HG03460 (cell line): ENCODE results near the gene TRIM3.

Source experiments
- ATAC-seq: cut with Tn5 transposase; IDR thresholded peaks from one replicate; pipeline ENCODE4 v1.9.1; 2021; ENCODE audit not compliant: unreplicated experiment

Gene TRIM3

GRCh38 chr11:6481012-6481923 lies 7.5 kb upstream of the TRIM3 start, which contains the start of the genes ARFIP2 and TIMM10B:
Gene ARFIP2, minus strand, starts transcription at chr11:6481331. Its CDS starts 910 bp downstream, at chr11:6480421.
Gene TIMM10B, plus strand, starts transcription at chr11:6481501. Its CDS starts 16 bp downstream, at chr11:6481517.
- ATAC-seq = peak; percentile 99

DNA sequence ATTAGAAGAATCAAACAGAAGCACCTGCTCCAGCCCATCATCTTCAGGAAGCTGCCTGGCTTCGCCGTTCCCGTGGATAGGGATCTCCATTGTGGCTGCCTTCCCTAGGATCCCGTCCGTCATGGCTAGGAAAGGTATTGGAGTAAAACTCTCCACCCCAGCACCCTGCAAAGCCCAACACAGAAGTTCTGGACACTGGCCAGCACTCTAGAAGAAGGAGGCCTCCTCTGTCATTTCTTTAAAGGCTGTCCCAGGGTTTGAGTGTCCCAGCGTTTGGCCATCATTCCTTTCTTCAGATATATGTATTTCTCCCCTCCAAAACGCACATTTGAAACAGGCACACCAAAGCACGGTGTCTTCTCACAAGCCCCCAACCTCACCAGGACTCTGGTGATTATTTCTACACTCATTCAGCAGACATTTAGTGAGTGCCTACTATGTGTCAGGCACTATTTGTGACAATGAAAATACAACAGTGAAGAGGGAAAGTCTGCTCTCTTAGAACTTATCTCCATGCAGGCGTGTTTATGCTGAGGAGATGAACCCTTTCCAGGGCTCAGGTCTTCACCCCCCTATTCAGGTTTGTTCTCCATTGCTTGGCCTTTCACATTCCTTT lies 6.7 kb upstream of the TRIM3 start:
- no peak for ATAC-seq

- no peak for ATAC-seq
Observed at GRCh38 chr11:6476571-6476970, 2.8 kb upstream of the TRIM3 start.

DNA sequence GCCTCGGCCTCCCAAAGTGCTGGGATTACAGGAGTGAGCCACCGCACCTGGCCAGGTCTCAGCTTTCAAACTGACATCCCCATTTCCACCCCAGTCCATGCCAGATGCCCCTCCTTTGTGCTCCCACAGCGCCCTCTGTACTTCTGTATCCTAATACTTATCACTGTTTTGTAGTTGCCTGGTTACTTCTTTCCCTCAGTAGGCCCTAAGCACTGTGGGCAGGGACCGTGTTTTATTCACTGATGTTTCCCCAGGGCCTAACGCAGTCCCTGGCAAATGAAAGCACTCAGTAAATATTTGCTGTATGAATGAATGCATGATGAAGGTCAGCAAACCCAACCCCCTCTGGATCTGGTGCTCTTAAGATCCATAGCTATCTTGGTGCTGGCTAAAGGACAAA lies 2.2 kb upstream of the TRIM3 start:
- ATAC-seq = no peak

DNA sequence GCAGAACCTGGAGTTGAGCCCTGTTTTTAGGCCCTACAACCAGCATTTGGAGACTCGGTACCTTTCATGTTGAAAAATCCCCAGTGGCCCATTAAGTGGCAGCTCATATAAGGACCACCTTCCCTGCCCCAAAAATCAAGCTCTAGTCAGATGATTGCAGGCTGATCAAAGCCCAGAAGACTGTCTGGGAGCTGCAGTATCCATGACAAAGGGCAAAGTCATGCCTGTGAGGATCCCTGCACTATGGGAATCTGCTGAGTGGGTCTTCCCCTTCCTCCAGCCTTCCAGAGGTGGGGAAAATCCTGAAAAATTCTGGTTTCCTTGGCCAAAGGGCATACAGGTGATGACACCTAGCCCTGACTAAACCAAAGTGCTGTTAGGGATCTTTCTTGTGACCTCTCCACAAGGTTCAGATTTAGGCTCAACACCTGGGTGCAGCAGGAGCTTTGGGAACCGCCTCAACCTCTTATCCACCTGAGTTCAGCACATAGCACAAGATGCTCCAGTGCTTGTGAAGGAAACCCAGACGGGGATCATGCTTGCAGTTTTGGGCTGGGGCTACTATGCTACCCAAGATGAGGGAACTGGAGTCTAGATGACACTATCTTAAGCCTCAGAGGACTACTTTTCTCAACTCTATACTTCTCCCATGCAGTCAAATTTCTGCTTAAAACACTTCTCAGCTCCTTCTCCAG lies 1.2 kb upstream of the TRIM3 start:
- ATAC-seq = no peak

DNA sequence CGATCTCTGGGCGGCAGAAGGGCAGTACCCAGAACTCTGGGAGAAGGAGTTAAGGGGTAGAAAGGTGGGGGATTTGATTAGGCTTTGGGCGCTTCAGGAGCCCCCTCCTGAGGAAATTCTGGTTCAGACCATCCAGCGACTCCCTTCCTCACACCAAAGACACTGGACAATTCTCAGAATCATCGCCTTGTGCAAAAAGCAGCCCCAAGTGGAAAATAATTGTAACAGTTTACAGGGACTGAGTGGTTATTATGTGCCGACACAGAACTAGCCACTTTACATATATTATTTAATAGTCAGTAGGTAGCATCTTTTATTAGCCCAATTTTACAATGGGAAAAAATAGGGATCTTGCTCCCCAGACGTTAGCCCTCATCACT lies 662 bp upstream of the TRIM3 start:
- no peak for ATAC-seq

DNA sequence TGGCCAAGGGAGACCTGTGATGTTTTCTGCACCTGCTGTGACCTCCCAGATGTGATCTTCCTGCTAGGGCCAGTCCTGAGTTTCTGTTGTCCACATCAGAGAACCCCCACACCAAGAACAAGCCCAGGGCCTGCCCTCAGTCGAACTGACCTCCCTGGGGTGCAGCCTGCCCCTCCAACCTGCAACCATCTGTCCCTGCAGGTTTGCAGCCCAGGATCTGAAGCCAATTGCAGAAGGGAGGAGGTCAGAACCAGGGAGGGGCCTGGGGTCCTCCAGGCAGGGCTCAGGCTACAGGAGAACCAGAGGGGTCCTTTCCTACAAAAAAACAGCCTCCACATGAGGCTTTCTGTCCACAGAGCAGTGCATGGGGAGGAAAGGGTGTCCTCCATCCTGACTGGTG lies 807 bp downstream of the TRIM3 start:
- no peak for ATAC-seq

DNA sequence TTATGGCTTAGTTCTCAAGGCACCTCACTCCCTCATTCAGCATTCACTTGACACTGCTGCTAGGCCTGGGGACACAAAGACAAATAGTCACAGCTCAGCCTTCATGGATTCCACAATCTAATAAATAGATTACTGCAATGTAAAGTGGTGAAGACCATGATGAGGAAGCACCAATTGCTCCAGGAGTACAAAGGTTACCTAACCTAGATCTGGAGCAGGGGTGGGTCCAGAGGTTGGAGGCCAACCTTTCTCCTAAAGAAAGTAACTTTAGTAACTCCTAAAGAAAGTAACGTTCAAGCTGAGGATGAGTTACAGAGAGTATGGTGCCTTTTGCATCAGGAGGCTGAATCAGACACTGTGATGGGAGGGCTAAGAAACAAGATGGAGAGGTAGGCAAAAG lies 4.1 kb downstream of the TRIM3 start:
- no peak for ATAC-seq

- ATAC-seq = peak; percentile 59
Observed at GRCh38 chr11:6468712-6469495, 4.8 kb downstream of the TRIM3 start.

- no peak for ATAC-seq
Observed at GRCh38 chr11:6459099-6459450, 14.7 kb downstream of the TRIM3 start.

DNA sequence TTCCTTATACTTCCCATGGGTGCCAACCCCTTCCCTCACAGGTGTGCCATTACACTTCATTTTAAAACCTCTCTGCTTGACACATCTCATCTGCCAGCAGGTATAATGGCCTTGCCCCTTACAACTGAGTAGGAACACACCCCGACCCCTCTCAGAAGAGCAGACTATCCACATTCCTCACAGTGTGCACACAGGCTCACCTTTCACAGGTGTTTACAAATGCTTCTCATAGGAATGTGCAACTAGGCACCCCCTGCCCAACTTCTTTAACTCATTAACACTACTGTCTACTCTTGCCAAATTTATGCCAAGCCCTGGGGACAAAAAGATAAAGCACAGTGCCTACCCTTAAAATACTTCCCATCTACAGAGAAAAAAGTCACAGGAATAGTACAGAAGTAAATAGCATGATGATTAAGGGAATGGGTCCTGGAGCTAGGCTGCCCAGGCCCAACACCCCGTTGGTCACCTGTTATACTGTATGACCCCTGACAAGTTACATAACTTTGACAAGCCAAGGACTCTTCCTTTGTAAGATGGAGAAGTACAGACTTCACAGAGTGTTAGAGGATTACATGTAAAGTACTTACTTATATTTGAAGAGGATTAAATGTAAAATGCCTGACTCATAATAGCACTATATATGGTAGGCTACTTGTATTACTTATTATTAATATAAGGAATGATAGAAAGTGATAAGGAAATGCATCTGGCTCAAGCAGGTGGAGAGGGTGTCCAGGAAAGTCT lies 15.2 kb downstream of the TRIM3 start:
- no peak for ATAC-seq

DNA sequence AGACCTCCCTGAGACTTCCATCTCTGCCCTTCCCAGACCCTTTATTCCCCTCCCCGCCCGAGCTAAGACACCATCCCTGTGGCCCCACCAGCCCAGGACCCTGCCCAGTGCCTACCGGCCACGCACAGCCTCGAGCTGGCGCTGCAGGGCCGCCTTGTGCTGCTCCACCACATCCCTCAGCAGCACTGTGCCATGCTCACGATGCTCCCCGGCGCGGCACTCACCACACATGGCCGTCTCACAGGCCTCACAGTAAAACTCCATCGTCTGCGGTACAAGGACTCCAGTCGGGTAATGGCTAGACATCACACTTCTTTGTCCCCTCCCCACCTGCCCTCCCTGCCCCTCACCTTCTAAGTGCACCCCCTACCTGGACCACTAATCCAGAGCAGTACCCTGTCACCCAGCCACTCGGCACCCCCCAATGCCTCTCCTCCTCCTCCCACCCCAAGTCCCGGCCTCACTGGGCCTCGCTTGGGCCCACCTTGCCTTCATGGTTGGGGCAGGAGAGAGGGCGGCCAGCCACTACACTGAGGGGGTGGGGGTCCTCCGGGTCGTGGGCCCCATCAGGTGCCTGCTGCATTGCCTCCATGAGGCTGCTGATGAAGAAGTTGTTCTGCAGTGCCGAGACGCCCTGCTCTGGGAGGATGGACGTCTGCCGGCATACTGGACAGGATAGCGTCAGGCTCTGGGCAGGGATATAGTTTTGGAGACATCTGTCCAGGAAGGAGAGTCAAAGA lies 16.0 kb downstream of the TRIM3 start:
- no peak for ATAC-seq

DNA sequence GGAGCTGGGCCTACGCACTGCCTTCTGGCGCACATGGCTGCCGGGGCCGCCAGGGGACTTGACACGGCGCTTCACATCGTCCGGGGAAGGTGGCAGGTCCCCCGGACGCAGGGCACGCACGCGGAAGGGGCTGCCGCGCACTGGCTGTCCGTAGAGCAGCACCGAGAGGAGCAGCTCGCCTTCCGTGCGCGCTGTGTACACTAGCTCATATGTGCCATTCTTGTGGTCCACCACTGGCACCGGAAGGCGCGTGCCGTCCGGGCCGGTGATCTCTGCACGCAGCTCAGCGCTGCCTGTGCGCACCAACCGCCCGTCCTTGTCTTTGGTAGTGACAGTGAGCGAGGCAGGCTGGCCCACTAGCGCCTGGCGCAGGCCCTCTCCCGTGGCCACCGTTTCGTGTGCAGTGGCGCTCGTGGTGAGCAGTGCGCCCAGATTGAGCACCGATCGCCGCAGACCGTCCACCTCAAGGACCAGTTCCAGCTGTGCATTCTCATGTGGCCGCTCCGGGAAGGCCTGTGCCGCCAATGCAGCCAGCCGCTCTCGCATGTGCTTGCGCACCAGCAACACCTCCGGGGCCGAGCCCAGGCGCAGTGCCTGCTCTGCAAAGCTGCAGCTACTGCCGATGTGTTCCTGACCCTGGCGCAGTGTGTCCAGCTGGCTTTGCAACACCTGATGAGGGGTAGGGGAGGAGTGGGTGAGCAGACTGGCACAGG lies 17.2 kb downstream of the TRIM3 start:
- no peak for ATAC-seq

DNA sequence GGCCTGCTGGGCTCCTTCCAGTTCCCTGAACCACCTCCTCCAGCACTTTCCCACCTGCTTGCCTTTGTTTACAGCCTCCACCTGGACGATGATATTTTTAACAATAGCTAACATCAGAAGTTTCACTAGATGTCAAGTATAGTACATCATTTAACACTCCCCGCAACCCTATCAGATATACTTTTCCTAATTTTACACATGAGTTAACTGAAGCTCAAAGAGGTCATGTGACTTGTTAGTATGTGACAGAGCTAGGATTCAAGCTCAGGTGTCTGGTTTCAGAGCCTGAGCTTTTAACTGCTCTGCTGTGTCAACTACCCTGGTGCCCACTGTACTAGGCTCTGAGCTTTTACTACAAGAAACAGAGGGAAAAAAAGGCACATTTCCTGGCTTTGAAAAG lies 18.7 kb downstream of the TRIM3 start:
- no peak for ATAC-seq

DNA sequence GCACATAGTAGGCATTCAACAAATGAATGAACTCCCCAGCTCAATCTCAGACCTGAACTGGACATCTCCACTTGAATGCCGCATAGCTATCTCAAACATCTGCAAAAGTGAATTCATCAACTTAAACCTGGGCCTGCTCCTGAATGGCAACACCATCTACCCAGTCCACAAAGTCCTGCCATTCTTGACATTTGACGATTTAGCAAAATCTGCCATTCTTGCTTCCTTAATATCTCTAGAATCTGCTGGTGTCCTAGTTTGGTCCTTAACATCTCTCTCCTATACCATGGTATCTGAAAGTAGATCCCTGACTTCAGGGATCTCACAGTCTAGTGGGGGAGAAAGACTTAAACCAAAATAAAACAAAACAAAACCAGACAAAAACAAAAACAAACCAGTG lies 20.6 kb downstream of the TRIM3 start:
- ATAC-seq = no peak

DNA sequence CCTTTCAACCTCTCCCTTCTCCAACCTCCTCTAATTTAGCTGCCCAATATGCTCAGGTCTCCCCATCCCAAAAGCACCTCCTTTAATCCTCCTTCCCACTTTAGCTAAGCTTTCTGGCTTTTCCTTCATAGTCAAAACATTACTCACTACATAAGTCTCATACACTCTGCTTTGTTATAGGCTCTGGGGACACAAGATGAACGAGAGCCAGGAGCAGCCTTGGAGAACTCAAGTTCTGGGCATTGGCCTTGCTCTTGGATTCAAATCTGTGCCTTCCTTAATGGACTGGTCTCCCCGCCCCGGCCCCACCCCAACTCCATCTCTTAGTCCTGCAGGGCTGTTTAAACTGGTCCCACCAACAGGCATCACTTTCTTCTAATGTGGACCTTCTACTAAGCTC lies 21.5 kb downstream of the TRIM3 start:
- no peak for ATAC-seq

DNA sequence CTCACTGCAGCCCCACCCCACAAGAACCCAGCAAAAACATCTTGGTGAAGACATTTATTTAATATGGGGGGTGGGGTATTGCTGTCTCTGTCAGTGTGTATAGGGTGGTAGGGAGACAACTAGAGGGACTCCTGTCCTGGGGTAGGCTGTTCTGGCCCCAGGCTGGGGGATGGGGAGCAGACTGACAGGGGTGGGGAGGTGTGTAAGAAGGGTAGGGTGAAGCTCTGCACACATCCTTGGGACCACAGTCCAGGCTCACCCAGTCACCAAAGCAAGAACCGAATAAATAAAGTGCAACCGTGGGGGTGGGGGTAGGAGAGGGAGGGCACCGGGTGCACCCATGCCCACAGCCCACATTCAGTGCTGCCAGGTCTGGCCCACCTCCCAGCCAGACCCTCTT lies 25.2 kb downstream of the TRIM3 start:
- no peak for ATAC-seq

DNA sequence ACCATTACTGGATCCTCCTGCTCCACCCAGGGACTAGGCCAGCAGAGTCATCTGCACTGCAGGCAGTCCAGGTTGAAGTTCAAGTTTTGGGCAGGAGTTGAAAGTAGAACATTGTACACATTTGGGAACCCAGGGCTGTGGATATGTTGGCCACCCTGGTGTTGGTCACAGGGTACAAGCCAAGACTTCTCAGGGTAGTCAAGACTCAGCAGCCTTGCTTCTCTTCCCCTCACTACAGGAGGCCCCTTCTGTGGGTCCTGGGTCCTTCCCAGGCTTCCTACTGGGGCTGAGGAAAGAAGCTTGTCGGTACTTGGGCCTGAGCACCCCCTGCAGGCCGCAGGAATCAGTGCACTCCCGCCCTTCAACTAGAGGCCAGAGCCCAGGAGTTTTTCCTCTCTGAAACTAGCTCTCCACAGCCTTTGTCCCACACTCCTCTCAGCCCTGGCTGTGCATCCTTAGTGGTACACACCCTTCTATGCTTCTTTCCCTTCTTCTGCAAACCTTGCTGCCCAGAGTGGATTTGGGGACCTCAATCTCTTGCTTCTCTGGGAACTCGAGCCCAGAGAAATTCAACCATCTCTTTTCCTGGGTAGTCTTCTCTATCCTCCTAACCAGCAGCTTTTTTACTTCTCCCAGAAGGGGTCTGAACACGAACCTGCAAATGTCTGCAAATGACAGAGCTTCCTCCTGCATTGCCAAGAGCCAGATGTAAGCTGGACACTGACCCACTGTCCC lies 30.3 kb downstream of the TRIM3 start:
- peak; percentile 84 for ATAC-seq
